OCI-LY3 (cell line): ENCODE results near the gene TMEM108.
A peak's percentile ranks its signal among the peaks of the same experiment; 100 is the strongest.

ENCODE experiments used
- H2AFZ ChIP-seq: fragments of 200-600, 300-600 bp; shearing (Covaris generic); 2 replicates; pipeline ENCODE4 v1.6.0; 2014; ENCODE audit warnings: antibody characterized with exemption, low read depth, low read length
- H3K27ac ChIP-seq: fragments of 200-600, 300-600 bp; sonication (generic); 2 replicates; pipeline ENCODE4 v1.5.1; 2014; ENCODE audit warnings: mild to moderate bottlenecking, low read length, moderate library complexity, mixed read lengths
- H3K27me3 ChIP-seq: fragments of 200-600, 300-600 bp; sonication (generic); 2 replicates; pipeline ENCODE4 v1.6.1; 2014; ENCODE audit warnings: low read depth, low read length, mixed read lengths
- H3K36me3 ChIP-seq: fragments of 200-600, 300-600 bp; sonication (generic); replicated peaks from 2 replicates; pipeline ENCODE3; 2014; ENCODE audit warnings: low read depth, low read length, mixed read lengths
- H3K4me1 ChIP-seq: fragments of 300-600, 200-600 bp; sonication (generic); 2 replicates; pipeline ENCODE4 v1.6.1; 2014; ENCODE audit warnings: low read length, mixed read lengths
- H3K4me2 ChIP-seq: fragments of 200-600, 300-600 bp; sonication (generic); 2 replicates; pipeline ENCODE4 v1.6.1; 2014; ENCODE audit warnings: low read length, mixed read lengths
- H3K4me3 ChIP-seq: fragments of 300-600, 200-600 bp; sonication (generic); 2 replicates; pipeline ENCODE4 v1.5.1; 2014; ENCODE audit warnings: antibody characterized with exemption, mild to moderate bottlenecking, low read length, moderate library complexity
- H3K79me2 ChIP-seq: fragments of 300-600, 200-600 bp; shearing (Covaris generic); 2 replicates; pipeline ENCODE4 v1.6.1; 2014; ENCODE audit warnings: mild to moderate bottlenecking, low read length, mixed read lengths
- H3K9ac ChIP-seq: fragments of 300-600, 200-600 bp; shearing (Covaris generic); 2 replicates; pipeline ENCODE4 v1.6.0; 2014; ENCODE audit warnings: mild to moderate bottlenecking, low read length, moderate library complexity
- H3K9me3 ChIP-seq: fragments of 200-600, 300-600 bp; shearing (Covaris generic); 2 replicates; pipeline ENCODE4 v1.6.1; 2014; ENCODE audit warnings: low read length, mixed read lengths; ENCODE audit not compliant: insufficient read depth
- H4K20me1 ChIP-seq: fragments of 200-600, 300-600 bp; sonication (generic); 2 replicates; pipeline ENCODE4 v1.6.1; 2016; ENCODE audit warnings: low read length, mixed read lengths; ENCODE audit not compliant: insufficient read depth
- CTCF ChIP-seq: fragments of 200-600, 300-600 bp; sonication (generic); IDR thresholded peaks from 2 replicates; pipeline ENCODE4 v1.5.1; 2014; ENCODE audit warnings: antibody characterized with exemption, low read length, low read depth
- EZH2phosphoT487 ChIP-seq: fragments of 200-600 bp; shearing (Covaris generic); IDR thresholded peaks from 2 replicates; pipeline ENCODE4 v1.6.1; 2018; ENCODE audit warnings: antibody characterized with exemption, mixed run types, low read depth

The TMEM108 gene

DNA sequence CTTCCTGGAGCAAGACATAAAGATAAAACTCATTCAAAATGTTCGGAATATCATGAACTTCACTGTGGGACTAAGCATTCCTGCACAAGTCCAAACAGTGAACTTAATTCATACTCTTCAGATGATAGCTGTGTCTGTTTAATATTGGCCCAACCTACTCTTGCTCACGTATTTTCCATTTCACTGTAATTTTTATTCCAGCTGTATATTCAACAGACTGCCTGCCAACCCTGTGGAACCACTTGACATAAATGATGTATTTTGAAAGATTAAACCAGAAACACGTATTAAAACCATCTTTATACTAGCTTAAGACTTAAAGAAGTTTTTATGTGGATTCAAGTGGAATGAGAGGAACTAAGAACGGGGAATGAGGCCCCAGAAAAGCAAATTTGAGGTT, 172.5 kb downstream of the TMEM108 start:
- Histone ChIP-seq H3K4me1 (peaks cover 31% of the 10 kb centered on the region), H3K4me2 (peak overlapping the region; percentile 23; the same call in 1 of the 2 replicates), H2AFZ (no peak overlapping the region), H3K9me3 (no peaks in the 10 kb centered on the region), H3K27me3 (peaks cover 16% of the 10 kb centered on the region; the same call in 1 of the 2 replicates), H3K9ac (no peak overlapping the region), H3K79me2 (no peaks in the 10 kb centered on the region), H4K20me1 (no peaks in the 10 kb centered on the region), H3K4me3 (no peak overlapping the region), H3K27ac (no peak overlapping the region), H3K36me3 (no peaks in the 10 kb centered on the region)
- TF ChIP-seq CTCF (no peak), EZH2phosphoT487 (no peak)

GRCh38 chr3:133211449-133211848, 173.3 kb downstream of the TMEM108 start:
- Histone ChIP-seq H3K9me3 (no peaks in the 10 kb centered on the region), H3K4me1 (peaks cover 31% of the 10 kb centered on the region), H3K27ac (no peak overlapping the region), H3K9ac (no peak overlapping the region), H3K4me3 (no peak overlapping the region), H4K20me1 (no peaks in the 10 kb centered on the region), H2AFZ (no peak overlapping the region), H3K4me2 (peak overlapping the region; percentile 20), H3K79me2 (no peaks in the 10 kb centered on the region), H3K36me3 (no peaks in the 10 kb centered on the region), H3K27me3 (peaks cover 16% of the 10 kb centered on the region; the same call in 1 of the 2 replicates)
- TF ChIP-seq EZH2phosphoT487: no peak
- no peak for TF ChIP-seq CTCF

- H3K4me1 ChIP-seq: peaks cover 31% of the 10 kb centered on the region
- no peak overlapping the region for H3K9ac ChIP-seq
Measured at GRCh38 chr3:133211856-133212255, 173.7 kb downstream of the TMEM108 start.

DNA sequence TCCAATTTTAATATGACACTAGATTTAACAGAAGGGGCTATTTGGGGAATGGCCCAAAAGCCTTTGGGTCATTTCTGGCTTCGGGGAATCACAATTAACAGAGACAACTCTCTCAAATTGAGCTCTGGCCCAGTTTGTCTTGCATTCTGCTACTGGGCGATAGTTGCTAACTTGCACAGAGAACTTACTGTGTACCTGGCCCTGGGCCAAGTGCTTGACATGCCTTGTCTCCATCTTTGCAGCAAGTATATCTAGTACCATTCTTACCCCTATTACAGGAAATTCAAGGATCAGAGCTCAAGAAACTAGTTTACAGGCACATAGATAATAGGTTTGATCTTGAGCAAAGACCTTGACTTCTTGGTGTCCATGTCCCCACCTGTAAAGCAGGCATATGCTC, 175.7 kb downstream of the TMEM108 start:
- H3K27me3 ChIP-seq: peaks cover 7% of the 10 kb centered on the region; the same call in 1 of the 2 replicates
- H3K9ac ChIP-seq: no peak overlapping the region
- H3K4me3 ChIP-seq: no peak overlapping the region
- TF ChIP-seq EZH2phosphoT487 (no peak), CTCF (no peak)
- H3K4me2 ChIP-seq: no peak overlapping the region
- H3K27ac ChIP-seq: no peak overlapping the region
- H3K79me2 ChIP-seq: no peaks in the 10 kb centered on the region
- H3K9me3 ChIP-seq: no peaks in the 10 kb centered on the region
- no peaks in the 10 kb centered on the region for H3K36me3 ChIP-seq
- no peaks in the 10 kb centered on the region for H4K20me1 ChIP-seq
- H2AFZ ChIP-seq: no peak overlapping the region
- H3K4me1 ChIP-seq: peaks cover 31% of the 10 kb centered on the region

More at GRCh38 chr3:133211856-133212255, 173.7 kb downstream of the TMEM108 start:
- Histone ChIP-seq H3K4me2 (peak overlapping the region; percentile 20; the same call in 1 of the 2 replicates), H4K20me1 (no peaks in the 10 kb centered on the region), H2AFZ (no peak overlapping the region), H3K36me3 (no peaks in the 10 kb centered on the region), H3K27ac (no peak overlapping the region), H3K79me2 (no peaks in the 10 kb centered on the region), H3K27me3 (peaks cover 16% of the 10 kb centered on the region; the same call in 1 of the 2 replicates), H3K4me3 (no peak overlapping the region), H3K9me3 (no peaks in the 10 kb centered on the region)
- TF ChIP-seq EZH2phosphoT487: no peak
- TF ChIP-seq CTCF: no peak
